Adipocyte (in vitro differentiated cells): Measurements from ENCODE around the gene ADNP.
"Not testable (repeated sequence)": the region's sequence is repeated elsewhere in the genome, so short reads cannot be mapped to it uniquely, and the experiment has no call there.

Experiments used
- DNase-seq: peaks from one replicate; pipeline ENCODE4 v3.0.0-alpha.2; 2015; ENCODE audit warnings: low read depth
- H3K27me3 ChIP-seq: replicated peaks from 2 replicates; pipeline ENCODE4 v1.7.0; 2013; ENCODE audit warnings: mild to moderate bottlenecking, low read length, moderate library complexity; ENCODE audit not compliant: control insufficient read depth, insufficient read depth
- H3K36me3 ChIP-seq: 2 replicates; pipeline ENCODE4 v1.7.0; 2013; ENCODE audit warnings: low read length, mild to moderate bottlenecking, moderate library complexity; ENCODE audit not compliant: control insufficient read depth, insufficient read depth, severe bottlenecking
- H3K4me1 ChIP-seq: 2 replicates; pipeline ENCODE4 v1.7.0; 2013; ENCODE audit warnings: mild to moderate bottlenecking, low read length, moderate library complexity; ENCODE audit not compliant: control insufficient read depth, insufficient read depth
- H3K4me3 ChIP-seq: 2 replicates; pipeline ENCODE4 v1.7.0; 2013; ENCODE audit warnings: mild to moderate bottlenecking, low read length, moderate library complexity
- H3K9ac ChIP-seq: 2 replicates; pipeline ENCODE4 v1.7.0; 2013; ENCODE audit warnings: mild to moderate bottlenecking, low read length, moderate library complexity
- H3K9me3 ChIP-seq: 2 replicates; pipeline ENCODE4 v1.7.0; 2013; ENCODE audit warnings: mild to moderate bottlenecking, low read length, moderate library complexity; ENCODE audit not compliant: control insufficient read depth

ADNP gene

DNA sequence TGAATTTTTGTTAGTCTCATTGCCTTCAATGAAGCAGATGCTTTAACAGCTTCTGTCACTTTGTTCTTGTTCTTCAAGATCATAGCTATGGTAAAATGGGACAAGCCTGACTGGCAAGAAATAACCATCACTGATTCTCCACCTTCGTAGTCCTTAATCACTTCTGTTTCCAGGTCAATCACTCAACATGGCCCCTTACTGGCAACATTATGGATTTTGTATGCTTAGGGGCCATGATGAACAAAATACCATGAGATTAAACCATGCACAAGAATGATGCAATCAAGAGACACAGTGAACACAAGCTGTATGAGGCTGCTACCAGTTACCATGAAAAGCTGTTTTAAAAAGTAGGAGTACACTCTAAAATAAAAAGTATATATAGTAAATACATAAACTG is 32.8 kb downstream of the ADNP start:
- Histone ChIP-seq H3K27me3 (no peaks in the 10 kb centered on the region), H3K36me3 (peaks cover 82% of the 10 kb centered on the region)

GRCh38 chr20:50895111-50895830 is 36.0 kb downstream of the ADNP start:
- Histone ChIP-seq H3K27me3 (no peaks in the 10 kb centered on the region), H3K36me3 (peaks cover 82% of the 10 kb centered on the region), H3K9me3 (no peaks in the 10 kb centered on the region), H3K4me3 (no peak overlapping the region), H3K9ac (no peak overlapping the region), H3K4me1 (no peaks in the 10 kb centered on the region)
- DNase-seq, result no peak

More for the DNA sequence above, 32.8 kb downstream of the ADNP start:
- Histone ChIP-seq H3K9me3 (no peaks in the 10 kb centered on the region), H3K9ac (no peak overlapping the region), H3K4me1 (no peaks in the 10 kb centered on the region), H3K4me3 (no peak overlapping the region)
- DNase-seq, result peak; percentile 58

- Histone ChIP-seq H3K27me3 (no peaks in the 10 kb centered on the region), H3K9me3 (no peaks in the 10 kb centered on the region), H3K9ac (no peak overlapping the region), H3K36me3 (peaks cover 82% of the 10 kb centered on the region), H3K4me3 (no peak overlapping the region), H3K4me1 (no peaks in the 10 kb centered on the region)
- DNase-seq, result no peak
These were observed 37.6 kb downstream of the ADNP start for GRCh38 chr20:50893620-50894019.

DNA sequence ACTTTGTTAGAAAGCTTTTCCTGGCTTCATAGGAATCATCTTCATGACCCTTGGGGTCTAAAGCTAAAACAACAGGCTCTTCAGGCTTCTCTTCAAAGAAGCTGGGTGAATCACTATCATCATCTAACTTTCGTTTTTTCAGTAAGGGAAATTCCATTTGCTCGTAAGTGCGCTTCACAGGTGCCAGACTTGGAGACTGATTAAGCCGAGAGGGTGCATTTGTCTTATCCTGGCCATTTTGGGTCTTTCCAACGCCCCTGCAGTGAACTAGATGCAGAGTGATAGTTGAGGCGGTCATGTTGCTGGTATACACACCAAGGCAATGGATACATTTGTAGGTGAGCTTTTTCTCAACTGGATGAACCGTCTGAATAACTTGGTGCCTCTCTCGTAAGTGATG is 38.8 kb downstream of the ADNP start:
- no peak for DNase-seq
- H3K36me3 ChIP-seq, result peaks cover 81% of the 10 kb centered on the region
- no peaks in the 10 kb centered on the region for H3K27me3 ChIP-seq
- no peaks in the 10 kb centered on the region for H3K9me3 ChIP-seq
- no peaks in the 10 kb centered on the region for H3K4me1 ChIP-seq
- H3K9ac ChIP-seq, result no peak overlapping the region
- no peak overlapping the region for H3K4me3 ChIP-seq

- Histone ChIP-seq H3K4me3 (no peak overlapping the region), H3K27me3 (no peaks in the 10 kb centered on the region), H3K36me3 (peaks cover 74% of the 10 kb centered on the region), H3K9ac (no peak overlapping the region), H3K4me1 (no peaks in the 10 kb centered on the region), H3K9me3 (no peaks in the 10 kb centered on the region)
- no peak for DNase-seq
These were observed 40.1 kb downstream of the ADNP start for GRCh38 chr20:50891138-50891537.

GRCh38 chr20:50887576-50887975 is 43.7 kb downstream of the ADNP start:
- Histone ChIP-seq H3K4me1 (no peaks in the 10 kb centered on the region), H3K36me3 (peaks cover 49% of the 10 kb centered on the region), H3K9me3 (no peaks in the 10 kb centered on the region), H3K4me3 (no peak overlapping the region), H3K27me3 (no peaks in the 10 kb centered on the region), H3K9ac (no peak overlapping the region)
- no peak for DNase-seq

- no peak for DNase-seq
- H3K4me3 ChIP-seq, result no peak overlapping the region
- no peaks in the 10 kb centered on the region for H3K27me3 ChIP-seq
- H3K9ac ChIP-seq, result no peak overlapping the region
- no peaks in the 10 kb centered on the region for H3K9me3 ChIP-seq
- H3K36me3 ChIP-seq, result peaks cover 36% of the 10 kb centered on the region
- no peaks in the 10 kb centered on the region for H3K4me1 ChIP-seq
These were observed 45.0 kb downstream of the ADNP start for GRCh38 chr20:50886184-50886790.

GRCh38 chr20:50885781-50886180 is 45.5 kb downstream of the ADNP start:
- DNase-seq, result no peak
- no peak overlapping the region for H3K9ac ChIP-seq
- H3K4me3 ChIP-seq, result no peak overlapping the region

GRCh38 chr20:50885068-50885467 is 46.2 kb downstream of the ADNP start:
- H3K4me3 ChIP-seq, result no peak overlapping the region
- no peak overlapping the region for H3K9ac ChIP-seq
- H3K27me3 ChIP-seq, result no peaks in the 10 kb centered on the region
- no peak for DNase-seq
- no peaks in the 10 kb centered on the region for H3K4me1 ChIP-seq
- H3K9me3 ChIP-seq, result no peaks in the 10 kb centered on the region
- H3K36me3 ChIP-seq, result peaks cover 25% of the 10 kb centered on the region

More at GRCh38 chr20:50885781-50886180, 45.5 kb downstream of the ADNP start:
- H3K9me3 ChIP-seq, result no peaks in the 10 kb centered on the region
- H3K4me1 ChIP-seq, result no peaks in the 10 kb centered on the region
- no peaks in the 10 kb centered on the region for H3K27me3 ChIP-seq
- H3K36me3 ChIP-seq, result peaks cover 31% of the 10 kb centered on the region

DNA sequence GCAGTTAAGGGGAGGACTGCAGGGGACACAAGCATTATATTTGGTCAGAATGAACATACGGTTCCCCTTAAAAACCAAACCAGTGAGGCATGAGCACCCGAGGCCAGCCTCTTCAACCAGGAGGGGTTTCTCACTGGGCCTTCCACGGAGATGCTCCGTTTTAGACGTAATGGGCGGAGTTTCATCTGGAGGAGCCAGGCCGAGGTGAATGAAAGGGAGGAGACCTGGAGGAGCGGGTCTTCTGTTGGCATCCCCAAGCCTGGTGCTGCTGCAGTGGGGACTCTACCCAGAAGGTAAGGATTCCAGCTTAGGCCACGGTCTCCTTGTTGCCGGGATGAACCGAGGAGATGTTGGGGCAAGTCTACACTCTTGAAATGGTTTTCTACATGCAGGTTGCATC is 47.4 kb downstream of the ADNP start:
- H3K4me1 ChIP-seq, result no peaks in the 10 kb centered on the region
- H3K36me3 ChIP-seq, result peaks cover 14% of the 10 kb centered on the region
- no peak overlapping the region for H3K4me3 ChIP-seq
- no peak overlapping the region for H3K9ac ChIP-seq
- H3K27me3 ChIP-seq, result no peaks in the 10 kb centered on the region
- no peak for DNase-seq
- no peaks in the 10 kb centered on the region for H3K9me3 ChIP-seq

GRCh38 chr20:50881759-50882424 is 49.3 kb downstream of the ADNP start:
- DNase-seq, H3K27me3 ChIP-seq, H3K4me3 ChIP-seq, H3K9ac ChIP-seq, H3K36me3 ChIP-seq, H3K4me1 ChIP-seq, H3K9me3 ChIP-seq: not testable (repeated sequence)
